HG03575 (cell line): Measurements from ENCODE around the gene PRPS1L1.

ENCODE experiments used
- ATAC-seq: cut with Tn5 transposase; IDR thresholded peaks from one replicate; pipeline ENCODE4 v1.9.1; 2021; ENCODE audit not compliant: unreplicated experiment, insufficient number of reproducible peaks, low FRiP score; ENCODE audit errors: extremely low read depth

The PRPS1L1 gene

DNA sequence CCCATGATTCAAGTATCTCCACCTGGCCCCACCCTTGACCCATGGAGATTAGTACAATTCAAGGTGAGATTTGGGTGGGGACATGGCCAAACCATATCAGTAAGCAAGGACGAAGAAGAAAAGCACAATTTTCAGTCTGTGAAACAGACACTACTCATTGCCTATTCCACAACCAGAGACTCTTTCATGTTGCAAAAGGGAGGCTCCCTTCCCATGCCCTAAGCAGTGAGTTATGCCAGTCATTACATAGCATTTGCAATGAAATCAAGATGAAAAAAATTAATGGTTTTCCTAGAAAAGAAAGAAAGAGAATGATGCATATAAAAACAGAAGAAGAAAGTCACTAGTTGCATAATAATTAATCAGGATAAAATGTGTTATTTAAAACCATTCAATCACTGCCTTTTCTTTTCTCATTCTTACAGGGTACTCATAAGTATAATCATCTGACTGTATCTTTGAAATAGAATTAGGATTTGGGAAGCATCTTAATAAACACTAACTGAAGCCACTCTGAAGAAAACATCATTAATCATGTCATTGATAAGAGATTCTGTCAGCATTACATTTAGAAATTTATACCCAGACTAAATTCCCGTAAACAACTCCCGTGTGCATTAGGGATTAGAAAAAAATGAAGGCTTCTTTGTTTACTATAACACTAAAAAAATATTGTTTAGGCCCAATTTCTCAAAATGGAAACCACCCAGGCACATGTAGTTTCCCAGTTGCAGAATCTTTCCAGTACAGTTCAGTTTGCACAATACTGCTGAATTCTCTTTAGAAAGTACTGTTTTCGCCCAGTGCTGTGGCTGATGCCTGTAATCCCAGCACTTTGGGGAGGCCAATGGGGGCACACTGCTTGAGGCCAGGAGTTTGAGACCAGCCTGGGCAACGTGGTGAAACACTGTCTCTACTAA, 9.1 kb downstream of the PRPS1L1 start:
- ATAC-seq: no peak

DNA sequence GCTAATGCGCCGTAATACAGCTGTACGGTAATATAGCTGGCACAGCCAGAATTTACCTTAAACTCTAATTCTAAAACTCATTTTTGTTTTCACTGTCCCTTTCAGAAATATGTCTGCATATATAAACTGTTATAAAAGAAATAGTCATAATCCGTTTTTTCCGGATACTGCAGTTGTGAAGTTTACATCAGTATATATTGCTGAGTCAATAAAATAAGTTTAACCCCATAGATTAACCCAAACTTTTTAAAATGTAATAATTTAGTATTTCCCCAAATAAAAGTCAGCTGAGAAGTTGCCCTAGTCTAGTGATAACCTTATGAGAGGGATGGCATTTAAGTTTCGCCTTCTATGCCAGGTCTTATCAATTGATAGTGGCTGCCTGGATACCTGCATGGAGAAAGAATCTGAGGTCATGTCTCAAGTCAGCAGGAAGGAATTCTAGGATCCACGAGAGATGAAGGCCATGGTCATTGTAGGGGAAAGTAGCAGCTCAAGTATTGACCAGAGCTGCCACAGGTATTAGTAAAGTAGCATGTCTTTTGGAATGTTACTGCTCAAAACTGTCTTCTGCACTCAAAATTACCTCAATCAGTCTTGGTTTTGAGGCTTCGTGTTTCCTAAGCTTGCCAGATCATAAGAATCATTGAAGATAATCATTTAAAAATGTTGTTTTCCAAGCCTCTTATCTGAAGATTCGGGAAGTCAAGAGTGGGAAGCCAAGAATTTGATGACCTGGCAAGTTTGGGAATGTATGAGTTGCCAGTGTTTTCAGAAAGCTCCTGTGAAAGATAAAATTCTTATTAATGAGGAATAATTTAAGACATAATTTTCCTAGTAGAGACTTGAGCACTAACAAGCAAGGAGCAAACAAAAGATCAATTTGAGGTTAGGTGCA, 10.8 kb downstream of the PRPS1L1 start:
- no peak for ATAC-seq

DNA sequence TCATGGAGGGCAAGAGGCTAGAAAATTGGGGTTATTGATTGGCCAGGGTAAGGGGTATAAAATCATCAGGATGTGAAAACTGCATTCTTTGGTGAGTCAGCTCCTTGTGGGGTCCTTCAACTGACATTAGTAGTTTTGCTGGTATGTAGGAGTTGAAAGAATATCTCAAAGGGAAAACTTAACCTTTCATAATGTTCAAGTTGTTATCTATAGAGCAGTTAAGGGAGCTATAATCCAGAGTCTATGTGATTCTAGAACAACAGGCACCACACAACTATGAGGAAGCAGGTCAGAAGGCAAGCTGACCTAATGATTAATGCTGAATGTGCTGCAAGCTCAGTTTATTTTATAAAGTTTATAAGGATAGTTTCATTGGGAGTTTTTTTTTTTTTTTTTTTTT, 13.7 kb downstream of the PRPS1L1 start:
- ATAC-seq: no peak

DNA sequence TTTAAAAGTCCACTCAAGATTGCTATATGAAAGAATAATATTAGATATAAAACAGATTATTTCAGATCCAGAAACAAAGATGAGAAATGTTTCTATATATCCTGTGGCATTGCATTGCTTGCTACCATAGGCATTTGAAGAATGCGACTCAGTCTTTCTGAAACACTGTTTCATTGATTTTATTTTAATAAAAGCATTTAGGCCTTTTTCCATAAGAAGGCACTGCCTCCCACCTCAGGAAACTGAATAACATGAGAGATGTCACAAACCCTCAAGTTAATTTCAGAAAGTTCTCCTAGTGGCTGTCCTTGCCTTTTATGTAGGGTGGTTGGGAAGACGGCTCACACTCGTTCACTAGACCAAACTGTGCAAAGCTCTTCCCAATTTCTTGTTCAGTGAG, 23.3 kb downstream of the PRPS1L1 start:
- ATAC-seq: no peak

DNA sequence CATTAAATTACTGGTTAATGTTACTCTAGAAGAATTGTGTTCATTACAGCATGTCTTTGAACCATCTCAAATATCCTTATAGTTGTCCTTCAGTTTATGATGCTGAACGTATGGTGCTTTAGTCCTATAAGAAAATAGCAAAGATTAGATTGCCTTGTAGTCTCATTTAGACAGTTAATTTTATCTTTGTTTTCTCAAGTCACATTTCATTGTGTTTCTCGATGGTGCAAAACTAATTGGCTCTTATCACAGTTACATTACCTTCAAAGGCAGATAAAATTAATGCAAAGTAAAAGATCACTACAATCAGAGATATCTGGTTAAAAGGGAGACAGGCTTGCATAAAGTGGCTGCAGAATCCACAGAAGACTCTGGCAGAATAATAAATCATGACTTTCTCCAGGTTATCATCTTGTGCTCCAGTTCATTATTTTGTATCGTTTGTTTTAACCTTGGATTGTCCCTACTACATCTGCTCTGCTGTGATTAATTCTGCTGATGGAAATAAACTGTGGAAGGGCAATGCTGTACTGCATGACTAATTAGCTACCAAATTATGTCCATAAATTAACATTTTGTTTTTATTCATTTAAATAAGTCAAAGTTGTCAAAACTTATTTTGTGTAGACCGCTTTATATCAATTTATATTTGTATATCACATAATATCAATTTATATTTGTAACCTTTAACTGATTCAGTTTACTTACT, 24.2 kb downstream of the PRPS1L1 start:
- ATAC-seq: no peak

DNA sequence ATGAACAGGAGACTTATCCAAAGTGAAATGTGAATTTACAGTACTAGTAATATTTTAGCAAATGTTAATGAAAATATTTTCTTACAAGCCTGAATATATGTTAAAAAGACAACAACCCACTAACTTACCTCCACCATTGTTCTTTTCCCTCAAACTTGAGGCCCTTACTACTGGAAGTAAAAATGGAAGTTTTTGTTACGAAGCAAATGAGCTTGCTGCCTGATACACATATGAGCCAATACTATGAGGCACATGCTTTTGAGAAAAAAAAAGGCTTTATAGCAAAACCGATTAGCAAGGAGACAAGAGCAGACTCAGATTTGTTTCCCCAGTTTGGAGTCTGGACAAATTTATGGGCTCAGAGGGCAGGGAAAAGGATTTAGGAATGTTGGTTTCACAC, 29.0 kb downstream of the PRPS1L1 start:
- no peak for ATAC-seq

DNA sequence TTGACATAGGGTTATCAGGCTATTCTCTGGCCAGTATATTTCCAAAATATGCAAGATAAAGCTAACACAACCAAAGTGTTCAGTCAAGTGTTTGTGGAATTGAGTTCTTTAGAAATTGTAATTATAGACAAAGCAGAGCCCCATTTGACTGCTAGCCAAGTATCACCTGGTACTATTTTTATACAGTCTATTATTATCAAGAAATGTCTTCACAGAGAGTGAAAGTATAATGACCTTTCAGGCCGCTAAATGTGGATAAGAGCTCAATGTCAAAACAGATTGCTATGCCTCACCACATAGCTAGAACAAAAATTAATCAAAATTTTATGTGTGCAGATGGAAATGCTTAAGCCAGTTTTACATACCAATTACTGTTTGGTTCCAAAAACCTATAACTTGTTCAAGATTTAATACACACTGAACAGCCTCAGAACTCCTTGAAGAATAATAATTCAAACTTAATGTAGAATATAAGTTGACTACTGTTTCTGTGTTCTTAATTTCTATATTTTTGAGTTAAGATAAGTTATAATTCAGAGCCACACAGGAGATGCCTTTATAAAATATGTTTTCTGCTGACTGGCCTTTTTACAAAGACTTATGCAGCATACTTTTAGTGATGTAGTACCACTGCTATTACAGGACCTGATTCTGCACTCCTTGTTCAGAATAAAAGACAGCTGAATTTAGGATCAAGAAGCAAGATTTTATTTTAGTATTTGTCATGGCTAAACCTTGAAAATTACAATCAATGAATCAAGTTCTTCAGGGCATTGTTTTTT, 31.0 kb downstream of the PRPS1L1 start:
- ATAC-seq: no peak

DNA sequence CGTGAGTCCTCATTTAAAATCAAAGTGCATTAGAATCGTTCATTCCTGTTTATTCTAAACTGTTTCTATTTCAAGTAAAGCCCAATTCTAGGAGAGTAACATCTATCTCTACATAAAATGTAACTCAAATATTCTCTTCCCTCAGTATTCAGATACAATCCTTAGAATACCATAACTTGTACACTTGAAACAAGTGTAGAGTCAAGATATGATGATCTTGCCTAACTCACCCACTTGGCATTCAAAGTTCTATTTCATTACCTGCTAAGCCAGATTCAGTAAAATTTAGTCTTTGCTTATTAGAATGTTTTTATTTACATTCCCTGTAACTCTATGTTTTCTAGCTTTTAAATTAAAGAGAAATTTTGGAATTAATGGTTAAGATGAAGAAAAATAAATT, 31.6 kb downstream of the PRPS1L1 start:
- ATAC-seq: no peak

DNA sequence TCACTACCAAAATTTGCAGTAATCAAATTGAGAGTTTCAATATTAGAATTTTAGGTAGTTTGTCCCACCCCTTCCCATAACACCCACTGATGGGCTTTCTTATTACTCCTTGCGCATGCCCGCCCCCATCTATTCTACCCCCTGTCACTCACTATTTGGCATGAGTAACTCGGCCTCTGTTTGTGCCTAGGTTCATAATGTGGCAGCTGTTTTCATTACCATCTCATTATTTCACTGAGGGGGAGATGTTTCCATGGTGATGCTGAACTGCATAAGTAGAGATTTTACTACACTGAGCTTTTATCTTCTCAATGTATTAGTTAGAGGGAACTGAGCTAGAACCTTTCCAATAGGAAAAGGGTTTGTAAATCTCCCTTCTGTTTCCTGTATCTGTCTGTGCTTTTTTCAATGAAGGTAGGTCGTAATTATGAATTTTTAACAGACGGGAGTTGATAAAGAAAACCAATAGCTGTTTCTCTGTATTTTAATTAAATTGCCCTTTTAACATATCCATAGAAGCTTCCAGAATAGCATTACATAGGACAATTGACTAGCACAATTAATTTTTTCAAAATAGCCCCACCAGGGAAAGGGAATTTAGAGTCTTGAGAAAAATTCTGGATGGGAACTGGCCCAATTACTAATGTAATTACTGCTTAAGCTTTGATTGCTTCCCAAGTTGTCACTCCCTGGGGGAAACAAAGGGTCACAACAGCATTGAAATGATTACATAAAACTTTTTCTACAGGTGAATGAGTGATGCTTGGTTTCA, 33.4 kb downstream of the PRPS1L1 start:
- no peak for ATAC-seq

DNA sequence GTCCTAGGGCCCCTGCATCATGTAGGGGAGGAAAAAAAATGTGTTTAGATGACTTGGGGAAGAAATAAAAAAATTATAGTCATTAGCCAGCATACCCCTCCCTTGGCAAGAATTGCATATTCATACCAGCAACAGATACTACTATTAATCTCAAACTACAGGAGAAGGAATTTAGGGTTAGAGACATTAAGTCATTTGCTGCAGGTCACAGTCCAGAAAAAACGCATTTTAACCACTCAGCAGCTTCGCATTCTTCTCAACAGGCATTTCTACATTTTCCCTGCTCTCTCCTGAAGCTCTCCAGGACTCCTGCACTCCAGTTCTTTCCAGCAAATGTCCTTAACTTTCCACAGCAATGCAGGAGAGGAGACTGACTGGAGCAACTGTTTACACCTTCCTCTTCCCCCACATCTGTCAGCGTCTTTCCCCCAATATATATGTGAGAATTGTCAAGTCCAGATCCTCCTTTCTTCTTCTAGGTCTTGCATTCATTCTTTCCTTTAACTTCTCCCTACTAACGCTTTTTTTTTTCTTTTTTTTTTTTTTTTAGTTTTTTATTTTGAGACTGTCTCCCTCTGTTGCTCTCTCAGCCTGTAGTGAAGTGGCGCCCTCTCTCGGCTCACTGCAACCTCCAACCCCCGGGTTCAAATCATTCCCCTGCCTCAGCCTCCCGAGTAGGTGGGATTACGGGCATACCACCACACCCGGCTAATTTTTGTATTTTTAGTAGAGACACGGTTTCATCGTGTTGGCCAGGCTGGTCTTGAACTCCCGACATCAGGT, 35.6 kb downstream of the PRPS1L1 start:
- no peak for ATAC-seq

DNA sequence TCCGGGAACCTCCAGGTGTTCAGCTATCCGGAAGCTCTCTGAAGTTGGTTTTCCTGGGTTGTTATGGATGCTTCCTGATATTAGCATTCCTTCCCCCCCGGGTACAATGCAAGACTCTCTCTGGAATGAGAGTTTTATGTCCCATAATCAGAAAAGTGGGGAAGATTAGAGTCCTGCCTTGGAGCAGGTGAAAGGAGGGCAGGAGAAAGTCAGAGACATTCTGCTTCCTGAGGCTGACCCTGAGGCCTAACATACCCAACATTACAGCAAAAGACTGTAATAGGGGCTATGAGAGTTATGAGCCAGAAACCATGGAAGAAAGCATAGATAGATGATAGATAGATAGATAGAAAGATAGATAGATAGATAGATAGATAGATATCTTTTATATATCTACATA, 36.9 kb downstream of the PRPS1L1 start:
- ATAC-seq: no peak

DNA sequence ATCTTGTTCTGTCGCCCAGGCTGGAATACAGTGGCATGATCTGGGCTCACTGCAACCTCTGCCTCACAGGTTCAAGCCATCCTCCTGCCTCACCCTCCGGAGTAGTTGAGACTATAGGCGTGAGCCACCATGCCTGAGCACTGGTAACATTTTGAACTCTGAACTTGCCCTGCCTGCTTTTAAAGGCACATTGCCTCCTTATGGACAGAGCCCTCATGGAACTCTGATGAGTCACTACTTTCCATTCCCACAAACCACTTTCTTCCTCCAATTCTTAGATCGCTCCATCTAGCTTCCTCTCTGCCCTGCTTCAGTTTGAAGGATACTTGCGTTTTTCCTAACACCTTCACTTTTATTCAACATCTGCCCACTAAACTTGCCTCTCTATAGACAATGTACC, 38.1 kb downstream of the PRPS1L1 start:
- ATAC-seq: no peak

DNA sequence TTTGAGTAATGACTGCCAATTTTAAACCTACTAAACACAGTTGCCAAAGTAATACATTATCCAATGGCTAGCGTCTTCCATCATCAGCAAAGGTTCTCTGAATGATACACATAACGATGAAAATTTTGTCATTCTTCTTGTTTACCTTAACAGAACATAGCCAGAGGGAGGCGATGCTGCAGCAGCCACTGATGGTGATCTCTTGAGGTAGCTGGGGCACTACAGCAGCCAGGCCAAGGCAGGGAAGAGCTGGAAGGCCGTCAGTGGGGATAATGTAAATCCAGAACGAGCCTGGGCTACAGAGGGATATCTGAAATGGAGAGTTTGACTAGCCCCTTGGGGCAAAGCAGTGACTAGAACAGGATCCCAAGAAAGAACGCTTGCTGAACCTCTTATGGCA, 38.8 kb downstream of the PRPS1L1 start:
- ATAC-seq: no peak

DNA sequence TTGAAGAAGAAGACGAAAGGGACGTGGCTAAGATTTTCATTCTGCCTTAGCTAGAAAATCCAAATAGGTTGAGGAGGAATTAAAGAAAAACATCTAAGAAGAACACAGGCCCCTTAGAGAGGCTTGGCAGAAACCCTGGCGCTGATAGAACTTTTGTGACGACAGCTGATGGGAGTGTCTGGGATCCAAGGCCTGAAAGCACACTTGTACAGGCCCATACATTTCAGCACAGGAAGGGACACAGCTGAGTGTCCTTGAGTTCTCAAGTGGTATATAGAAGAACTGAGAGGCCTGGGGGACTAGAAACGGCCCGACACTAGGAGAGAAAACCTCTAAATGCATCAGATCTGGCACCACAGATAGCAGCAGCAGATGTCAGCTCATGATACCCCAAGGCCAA, 39.5 kb downstream of the PRPS1L1 start:
- no peak for ATAC-seq

DNA sequence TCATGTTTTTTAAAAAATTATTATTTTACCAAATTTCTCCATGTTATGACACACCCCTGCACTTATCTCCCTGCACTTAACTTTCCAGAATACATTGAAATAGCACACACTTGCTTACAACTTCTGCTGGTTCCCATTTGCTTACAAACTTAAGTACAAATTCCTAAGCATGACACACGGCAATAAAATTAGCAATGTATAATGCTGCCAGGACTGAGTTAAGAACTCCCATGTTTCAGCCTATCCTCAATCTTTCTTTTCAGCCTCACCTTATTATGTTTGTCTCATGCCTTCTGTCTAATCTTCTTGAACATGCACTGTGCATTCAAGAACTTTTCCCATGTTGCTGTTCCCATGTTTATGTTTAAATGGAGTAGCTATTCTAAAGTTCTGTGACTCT, 40.8 kb downstream of the PRPS1L1 start:
- no peak for ATAC-seq

DNA sequence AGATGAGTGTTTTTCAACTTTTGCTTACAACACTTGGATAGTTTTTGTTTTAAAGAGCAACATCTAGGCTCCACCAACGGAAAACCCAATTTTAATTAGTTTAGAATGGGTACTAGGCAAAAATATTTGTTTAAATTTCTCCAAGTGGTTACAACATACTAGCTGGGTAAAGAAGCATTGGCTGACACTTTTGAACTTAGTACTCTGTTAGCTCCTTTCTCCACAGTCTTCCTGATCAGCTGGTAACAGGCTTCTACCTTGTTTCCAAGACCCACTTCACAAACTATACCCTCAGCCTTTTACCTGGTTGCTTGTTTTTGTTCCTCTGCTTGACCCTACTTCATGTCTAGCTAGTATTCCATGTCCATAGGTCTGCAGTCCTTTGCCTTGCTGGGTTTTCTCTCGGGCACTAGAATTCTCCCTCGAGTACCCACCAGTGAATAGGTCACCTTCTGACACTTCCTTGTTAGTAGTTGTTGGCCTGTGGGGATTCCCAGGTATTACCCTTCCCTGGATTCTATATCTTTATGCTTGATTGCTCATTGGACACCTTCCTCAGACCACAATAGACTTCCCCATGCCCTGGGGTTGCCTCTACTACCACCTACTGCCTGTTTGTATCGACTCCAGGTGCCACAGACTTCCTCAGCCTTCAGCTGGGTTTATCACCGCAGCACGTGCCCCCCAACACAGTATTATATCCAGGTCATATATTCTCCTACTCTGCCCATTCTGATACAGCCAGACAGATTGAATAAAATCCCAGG, 42.0 kb downstream of the PRPS1L1 start:
- ATAC-seq: no peak

DNA sequence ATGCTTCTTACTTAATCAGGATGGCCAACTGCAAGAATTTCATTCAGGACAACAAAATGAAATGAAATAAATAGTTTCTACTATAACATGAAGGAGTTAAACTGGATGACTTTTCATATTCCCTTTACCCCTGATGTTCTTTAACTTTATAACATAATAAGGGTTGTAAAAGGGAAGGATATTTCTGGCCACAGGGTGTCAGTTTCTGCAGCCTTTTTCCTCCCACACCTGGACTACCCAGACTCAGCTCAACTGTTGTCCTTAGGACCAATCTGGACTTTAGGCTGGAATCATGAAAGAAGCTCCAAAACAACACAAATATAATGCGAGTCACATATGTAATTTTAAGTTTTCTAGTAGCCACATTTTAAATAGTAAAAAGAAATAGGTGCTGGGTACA, 43.4 kb downstream of the PRPS1L1 start:
- no peak for ATAC-seq
